GM18873 (cell line): ENCODE measurements around the gene MYMX.

Source experiments
- ATAC-seq: cut with Tn5 transposase; IDR thresholded peaks from one replicate; pipeline ENCODE4 v1.9.1; 2021; ENCODE audit warnings: mild to moderate bottlenecking, moderate library complexity, moderate number of reproducible peaks; ENCODE audit not compliant: unreplicated experiment, low FRiP score

The MYMX gene

DNA sequence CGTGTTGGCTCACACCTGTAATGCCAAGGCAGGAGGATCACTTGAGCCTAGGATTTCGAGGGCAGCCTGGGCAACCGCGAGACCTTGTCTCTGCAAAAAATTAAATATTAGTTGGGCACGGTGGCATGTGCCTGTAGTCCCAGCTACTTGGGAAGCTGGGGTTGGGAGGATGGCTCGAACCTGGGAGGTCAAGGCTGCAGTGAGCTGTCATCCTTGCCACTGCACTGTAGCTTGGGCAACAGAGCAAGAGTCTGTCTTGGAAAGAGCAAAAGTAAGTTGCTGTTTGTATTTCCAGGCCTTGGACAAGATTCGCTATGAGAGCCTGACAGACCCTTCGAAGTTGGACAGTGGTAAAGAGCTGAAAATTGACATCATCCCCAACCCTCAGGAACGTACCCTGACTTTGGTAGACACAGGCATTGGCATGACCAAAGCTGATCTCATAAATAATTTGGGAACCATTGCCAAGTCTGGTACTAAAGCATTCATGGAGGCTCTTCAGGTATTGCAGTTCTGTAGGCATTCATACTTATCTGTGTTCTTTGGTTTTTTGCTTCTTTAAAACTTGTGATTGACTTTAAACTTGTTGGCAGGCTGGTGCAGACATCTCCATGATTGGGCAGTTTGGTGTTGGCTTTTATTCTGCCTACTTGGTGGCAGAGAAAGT lies 32.5 kb downstream of the MYMX start:
- no peak for ATAC-seq

DNA sequence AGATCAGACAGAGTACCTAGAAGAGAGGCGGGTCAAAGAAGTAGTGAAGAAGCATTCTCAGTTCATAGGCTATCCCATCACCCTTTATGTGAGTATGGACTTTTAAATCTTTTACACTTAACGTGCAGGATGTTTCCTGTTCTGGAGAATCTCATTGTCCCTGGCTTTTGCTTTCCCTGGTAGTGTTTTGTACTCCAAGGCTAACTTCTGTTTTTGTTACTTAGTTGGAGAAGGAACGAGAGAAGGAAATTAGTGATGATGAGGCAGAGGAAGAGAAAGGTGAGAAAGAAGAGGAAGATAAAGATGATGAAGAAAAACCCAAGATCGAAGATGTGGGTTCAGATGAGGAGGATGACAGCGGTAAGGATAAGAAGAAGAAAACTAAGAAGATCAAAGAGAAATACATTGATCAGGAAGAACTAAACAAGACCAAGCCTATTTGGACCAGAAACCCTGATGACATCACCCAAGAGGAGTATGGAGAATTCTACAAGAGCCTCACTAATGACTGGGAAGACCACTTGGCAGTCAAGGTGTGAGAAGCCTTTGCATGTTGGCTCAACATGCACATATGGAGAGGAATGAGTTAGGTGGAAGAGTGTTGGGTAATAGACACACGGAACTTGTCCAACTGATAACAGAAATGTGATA lies 33.5 kb downstream of the MYMX start:
- no peak for ATAC-seq

DNA sequence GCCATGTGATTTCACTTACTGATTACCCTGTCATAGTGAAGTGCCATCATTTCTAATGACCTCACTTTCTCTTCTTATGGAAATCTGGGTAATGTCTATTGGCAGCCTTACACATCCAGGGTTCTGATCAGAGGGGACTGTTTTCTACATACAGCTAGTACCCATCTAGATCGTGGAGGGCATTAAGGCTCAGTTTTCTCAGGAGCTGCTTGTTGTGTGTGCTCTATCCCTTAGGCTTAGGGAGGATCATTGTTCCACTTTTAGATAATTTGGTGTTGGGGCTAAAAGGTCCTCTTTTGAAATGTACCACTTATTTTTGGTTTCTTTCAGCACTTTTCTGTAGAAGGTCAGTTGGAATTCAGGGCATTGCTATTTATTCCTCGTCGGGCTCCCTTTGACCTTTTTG lies 34.0 kb downstream of the MYMX start:
- no peak for ATAC-seq

DNA sequence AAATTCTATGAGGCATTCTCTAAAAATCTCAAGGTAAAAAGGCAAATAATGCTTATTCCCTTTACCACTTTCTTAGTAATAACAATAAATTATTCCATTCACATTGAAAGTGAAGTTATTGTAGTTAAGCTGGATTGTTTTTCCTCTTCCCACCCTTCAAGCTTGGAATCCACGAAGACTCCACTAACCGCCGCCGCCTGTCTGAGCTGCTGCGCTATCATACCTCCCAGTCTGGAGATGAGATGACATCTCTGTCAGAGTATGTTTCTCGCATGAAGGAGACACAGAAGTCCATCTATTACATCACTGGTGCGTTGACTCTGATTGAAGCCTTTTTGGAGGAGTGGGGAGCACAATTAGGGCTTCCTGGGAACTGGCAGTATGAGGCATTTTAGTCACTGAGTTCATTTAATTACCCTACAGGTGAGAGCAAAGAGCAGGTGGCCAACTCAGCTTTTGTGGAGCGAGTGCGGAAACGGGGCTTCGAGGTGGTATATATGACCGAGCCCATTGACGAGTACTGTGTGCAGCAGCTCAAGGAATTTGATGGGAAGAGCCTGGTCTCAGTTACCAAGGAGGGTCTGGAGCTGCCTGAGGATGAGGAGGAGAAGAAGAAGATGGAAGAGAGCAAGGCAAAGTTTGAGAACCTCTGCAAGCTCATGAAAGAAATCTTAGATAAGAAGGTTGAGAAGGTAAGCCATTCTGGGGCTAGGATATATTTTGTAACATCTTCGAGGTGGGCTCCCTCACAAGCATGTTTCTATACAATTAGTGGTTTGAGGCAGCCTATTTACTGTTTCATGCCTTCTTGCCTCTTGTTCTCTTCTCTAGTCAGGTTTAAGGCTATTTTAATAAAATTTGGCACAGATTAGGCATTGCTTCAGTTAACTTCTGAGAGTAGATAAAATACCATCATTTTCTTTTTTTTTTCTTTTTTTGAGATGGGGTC lies 35.1 kb downstream of the MYMX start:
- ATAC-seq = no peak

DNA sequence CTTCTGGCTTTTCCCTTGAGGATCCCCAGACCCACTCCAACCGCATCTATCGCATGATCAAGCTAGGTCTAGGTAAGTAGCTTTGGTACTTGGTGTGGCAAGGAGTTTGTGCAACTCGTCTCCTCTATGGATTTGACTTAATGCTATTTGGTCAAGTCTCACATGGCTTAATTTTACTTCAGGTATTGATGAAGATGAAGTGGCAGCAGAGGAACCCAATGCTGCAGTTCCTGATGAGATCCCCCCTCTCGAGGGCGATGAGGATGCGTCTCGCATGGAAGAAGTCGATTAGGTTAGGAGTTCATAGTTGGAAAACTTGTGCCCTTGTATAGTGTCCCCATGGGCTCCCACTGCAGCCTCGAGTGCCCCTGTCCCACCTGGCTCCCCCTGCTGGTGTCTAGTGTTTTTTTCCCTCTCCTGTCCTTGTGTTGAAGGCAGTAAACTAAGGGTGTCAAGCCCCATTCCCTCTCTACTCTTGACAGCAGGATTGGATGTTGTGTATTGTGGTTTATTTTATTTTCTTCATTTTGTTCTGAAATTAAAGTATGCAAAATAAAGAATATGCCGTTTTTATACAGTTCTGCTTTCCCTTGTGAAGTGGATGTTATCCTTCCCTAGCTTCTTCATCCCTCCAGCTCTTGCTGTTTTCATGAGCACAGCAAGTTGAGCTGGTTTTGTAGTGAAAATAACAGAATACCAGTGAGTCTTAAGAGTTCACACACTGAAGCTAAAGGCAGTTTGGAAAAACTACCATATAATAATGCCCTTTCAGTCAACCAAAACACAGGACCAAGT lies 36.8 kb downstream of the MYMX start:
- no peak for ATAC-seq

DNA sequence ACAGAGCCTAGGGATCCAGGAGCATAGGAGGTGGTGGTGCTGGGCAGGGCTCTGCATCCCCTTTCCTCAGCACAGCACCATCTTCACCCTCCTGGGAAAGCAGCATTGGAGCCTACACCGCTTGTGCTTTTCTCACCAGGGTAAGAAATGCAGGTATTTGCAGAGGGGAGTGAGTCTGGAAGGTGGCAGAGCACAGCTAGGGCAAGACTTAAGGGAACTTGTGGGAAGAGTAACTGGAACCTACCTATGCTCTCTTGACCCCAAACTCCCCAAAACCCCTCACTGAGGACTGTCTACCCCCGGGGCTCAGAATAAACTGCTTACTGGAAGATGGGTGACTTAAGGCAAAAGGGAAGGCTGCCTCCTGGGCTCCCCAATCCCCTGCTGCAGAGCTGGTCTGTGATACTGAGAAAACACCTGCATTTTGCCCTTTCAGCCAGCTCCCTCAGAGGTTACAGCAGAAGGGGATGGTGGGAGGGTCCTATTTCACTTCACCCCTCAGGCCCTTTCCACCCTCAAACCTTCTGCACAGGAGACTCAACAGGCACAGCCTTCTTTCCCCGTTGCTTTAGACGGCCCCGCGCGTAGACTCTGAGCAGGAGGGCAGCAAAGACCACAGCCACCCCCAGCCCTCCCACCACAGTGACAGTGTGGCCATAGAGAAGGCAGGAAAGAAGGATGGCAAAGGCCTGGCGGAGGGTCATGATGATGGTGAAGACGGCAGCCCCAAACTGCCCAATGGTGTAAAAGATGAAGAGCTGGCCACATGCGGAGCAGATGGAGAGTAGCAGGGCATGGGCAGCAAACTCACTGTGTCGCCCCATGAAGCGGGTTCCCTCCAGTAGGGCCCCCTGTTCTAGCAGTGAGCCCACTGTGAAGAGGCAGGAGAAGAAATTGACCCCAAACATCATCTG lies 37.7 kb downstream of the MYMX start:
- ATAC-seq = no peak

DNA sequence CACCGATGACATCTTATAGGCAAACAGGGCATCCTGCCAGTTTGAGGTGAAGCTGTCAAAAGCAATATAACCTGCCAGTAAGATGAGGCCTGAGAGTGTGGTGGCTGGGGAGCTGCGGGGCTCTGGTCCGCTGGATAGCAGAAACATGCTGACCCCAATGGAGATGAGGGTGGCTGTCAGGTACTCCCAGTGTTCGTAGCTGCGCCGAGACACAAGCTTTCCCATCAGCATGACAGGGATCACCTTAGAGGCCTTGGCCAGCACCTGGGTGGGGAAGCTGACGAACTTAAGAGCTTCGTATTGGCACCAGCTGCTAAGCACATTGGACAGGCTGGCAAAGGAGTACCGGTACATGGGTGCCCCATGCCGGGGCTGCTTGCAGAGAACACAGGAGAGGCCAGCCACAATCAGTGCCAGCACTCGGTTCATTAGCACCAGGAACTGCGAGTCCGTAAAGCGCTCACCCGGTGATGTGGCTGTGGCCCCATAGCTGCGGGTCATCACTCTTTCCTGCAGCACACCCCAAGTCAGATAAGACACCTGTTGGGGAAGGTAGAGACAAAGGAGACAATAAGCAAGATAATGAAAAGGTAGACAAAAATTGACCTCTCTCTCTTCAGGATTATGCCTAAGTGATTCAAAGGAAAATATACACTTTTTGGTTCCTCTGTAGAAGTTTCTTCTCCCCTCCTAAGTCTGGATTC lies 38.5 kb downstream of the MYMX start:
- no peak for ATAC-seq

DNA sequence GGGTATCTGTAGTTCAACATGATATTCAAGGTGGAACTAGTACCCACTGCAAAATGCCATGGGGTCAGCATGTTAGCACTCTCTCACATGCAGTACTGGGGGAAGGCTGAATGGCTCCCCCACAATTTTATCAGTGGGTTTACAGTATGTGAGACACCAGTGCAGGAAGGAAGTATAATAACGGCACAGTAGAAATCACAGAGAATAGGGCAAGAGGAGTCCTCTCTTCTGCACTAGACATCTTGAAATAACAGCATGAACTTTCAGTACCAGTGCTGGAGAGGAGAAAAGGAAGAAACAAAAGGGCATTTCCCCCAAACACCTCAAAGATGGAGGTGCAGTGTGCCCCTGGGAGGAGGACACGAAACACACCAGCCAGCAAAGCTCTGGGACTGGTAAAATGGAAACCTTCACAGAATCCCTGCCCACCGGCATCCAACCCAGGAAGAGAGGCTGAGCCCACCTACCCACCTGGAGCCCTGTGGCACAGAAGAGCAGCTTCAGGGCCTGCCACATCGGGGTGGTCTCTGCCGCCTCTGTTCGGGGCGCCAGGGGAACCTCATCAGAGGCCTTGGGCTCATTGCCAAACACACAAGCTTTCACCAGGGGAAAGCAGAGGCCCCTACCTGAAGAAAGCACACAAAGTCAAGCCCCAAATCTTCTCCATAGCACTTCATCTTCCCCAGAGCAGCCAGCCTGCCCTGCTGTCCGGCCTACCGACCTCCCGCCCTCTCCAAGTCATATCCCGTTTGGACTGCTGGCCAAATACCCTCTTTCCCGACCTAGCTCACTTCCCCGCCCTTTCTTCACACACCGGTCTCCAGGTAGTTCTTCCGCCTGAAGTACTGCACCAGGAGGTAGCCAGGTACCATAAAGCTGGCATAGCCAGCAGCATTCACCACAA lies 39.4 kb downstream of the MYMX start:
- no peak for ATAC-seq

DNA sequence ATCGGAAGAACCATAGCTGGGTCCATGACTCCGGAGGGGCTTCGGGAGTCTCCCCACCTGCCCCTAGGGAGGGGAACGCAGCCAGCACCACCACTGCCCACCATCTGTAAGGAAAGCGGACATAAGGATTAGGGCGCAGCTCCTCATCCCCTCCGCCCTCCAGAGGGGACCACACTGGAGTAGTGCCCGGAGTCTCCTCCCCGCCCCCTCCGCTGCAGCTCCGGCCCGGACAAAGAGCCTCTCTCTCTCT lies 40.0 kb downstream of the MYMX start:
- ATAC-seq = no peak

DNA sequence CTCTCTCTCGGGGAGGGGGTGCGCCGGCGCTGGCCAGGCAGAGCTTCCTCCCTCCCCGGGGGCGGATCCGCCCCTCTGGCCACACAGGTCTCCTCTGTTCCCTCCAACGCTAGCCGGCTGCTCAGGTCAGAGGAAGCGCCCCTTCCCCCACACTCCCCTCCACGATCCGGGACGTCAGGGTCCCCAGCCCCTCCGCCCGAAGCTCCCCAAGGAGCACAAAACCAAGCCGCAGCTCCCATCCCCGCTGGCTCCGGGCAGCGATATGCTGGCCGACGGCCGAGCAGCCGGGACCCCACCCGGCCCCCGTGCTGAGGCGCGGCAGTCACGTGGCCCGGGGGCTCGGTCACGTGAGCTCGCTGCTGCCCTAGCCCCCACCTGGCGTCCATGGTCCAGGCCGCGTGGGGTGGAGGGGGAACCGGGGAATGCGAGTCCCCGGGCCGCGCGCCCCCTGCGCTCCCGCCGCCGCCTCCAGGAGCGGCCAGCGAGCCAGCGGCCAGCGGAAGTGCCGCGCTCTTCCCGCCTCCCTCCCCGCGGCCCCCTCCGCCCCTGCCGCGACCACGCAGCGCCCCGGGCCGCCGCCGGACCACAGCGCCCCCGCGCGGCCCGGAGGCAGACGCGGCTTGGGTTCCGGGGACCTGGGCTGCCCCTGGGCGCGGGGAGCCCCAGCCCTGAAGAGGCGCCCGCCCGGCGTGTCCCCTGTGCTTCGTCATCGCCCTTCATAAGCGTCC lies 40.5 kb downstream of the MYMX start, which contains the start of gene SLC35B2:
TSS of gene SLC35B2 (minus strand) at position 504 of the 728 bp plus-strand sequence. CDS start at position 386, 118 bp downstream.
- ATAC-seq = no peak

DNA sequence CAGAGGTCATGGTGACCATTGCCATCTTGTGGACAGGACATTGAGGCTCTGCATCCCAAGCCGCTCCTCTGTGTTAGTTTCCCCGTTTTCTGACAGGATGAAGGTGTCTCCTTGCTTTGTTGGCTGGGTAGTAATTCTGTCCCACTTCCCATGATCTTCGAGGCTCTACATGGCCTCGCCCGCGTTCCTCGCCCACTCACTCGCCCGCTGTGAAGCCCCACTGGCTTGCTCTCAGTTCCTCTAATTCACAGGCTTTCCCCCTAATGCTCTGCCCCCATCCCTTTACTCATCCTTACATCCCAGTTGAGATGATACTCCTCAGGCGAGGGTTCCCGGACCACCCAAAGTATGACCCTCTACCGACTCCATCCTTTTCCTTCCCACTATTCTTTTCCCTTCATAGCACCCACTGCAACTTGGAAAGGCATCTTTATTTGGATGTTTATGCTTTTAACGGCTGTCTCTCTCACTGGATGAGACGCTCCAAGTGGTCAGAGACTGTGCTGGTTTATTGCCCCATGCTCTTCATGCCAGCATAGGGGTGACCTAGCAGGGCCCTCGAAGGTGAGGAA lies 41.1 kb downstream of the MYMX start:
- ATAC-seq = no peak

DNA sequence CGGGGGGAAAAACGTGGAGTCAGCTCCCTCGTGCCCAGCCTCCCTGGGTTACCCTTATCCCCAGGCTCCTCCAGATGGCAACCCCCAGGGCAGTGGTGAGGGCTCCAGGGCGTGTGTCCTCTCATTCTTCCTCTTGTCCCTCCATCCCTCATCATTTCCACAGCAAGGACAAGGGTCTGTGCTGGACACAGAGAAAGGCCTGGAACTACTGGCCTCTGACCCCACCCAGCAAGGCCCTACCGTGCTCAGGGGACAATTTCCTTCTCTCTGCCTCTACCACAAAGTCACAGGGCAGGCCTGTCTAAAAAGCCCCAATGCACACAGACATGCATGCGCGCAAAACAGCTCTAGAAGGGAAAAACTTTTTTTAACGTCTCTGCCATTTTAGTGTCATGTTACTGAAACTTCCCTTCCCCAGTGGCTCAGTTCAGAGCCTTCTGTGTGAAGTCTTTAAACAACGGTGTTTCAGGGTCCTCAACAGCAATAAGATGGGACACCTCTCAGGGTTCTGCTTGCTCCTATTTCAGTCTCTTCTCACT lies 41.7 kb downstream of the MYMX start:
- ATAC-seq = no peak

DNA sequence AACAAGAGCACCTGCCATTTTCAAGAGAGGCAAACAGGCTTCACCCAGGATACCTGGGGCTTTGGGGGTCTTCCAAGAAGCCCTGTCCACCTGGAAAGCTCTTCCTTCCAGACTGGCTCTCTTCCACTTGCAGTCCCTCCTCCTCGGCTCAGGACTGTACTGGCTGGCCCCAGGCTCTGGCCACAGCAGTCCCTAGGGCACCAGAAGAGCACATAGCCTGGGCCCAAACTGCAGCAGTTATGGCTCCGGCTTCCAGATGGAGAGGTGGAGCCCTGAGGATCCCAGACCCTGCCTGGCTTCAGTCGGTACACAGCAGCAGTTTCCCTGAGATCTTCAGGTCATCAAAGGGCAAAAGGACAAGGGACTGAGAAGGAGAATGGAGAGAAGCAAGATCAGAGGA lies 42.2 kb downstream of the MYMX start:
- no peak for ATAC-seq

DNA sequence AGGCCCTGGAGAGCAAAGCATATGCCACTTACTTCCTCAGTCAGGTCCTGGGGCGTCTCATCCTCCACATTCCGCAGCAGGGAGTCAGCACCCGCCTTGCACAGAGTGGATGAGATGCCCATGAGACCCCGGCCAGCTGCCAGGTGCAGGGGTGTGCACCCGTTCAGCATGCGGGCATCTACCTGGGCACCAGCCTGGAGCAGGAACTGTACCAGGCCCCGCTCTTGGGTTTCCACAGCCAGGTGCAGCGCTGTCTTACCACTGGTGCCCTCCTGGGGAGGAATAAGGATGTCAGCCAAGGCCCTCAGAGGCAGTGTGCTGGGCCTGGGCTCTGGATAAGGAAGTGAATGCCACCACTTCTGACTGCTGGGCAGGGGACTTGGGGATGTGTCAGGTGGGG lies 43.3 kb downstream of the MYMX start:
- no peak for ATAC-seq

DNA sequence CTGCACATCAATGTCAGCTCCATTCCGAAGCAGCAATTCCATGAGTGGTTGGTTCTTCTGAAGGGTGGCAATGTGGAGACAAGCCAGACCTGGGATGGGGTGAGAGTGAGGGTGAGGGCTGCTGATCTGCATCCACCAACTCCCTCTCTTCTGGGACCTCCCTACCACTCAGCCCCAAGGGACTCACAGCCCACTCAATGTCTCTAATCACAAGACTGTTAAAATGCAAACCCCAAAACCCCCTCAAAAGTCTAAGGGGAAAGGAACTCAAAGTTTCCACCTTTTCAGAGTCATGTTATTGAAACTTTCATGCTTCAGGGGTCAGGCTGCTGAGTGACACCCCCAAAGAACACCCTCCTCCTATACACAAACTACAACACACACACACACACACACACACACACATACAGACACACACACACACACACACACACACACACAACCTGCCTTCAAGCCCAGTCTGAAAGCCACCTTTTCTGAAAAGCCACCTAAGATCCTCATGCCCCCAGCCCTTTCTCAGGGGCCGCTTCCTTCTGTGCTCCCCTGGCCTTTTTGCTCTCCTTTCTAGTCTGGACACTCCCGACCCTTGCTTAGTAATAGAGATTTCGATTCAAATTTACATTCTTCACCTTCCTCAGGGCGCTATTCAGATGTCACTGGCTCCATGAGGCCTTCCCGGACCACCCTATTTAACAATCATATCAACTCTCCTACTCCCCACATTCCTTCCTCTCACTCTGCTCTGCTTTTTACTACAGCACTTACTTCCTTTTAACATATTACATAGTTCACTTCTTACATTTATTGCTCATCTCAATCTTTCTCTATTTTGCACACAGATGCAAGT lies 43.9 kb downstream of the MYMX start:
- no peak for ATAC-seq

DNA sequence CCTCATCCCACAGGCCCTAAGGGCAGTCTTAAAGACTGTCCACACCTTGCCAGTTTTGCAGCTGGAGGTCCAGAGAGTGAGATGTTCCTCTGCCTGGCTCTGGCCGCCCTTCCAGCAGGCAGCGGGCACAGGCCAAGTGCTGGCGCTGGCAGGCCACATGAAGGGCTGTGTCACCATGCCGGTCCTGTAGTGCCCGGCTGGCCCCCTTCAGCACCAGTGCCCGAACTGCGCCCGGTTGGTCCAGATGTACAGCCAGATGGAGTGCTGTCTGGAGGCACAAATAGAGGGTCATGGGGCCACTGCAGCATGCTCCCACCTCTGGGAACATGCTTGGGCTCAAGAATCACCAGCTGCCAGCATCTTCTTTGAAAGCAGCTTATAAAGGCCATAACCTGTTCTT lies 44.9 kb downstream of the MYMX start:
- no peak for ATAC-seq
